ENCODE measurements around the gene TRIM15. TPM values are rescaled to one million over a fixed set of nuclear protein-coding genes. Genes with fewer than 3 reads are reported as not detected.
A peak's percentile ranks its signal among the peaks of the same experiment; 100 is the strongest.

The TRIM15 gene
- total and polyA plus RNA-seq, 10 of the 15 experiments (the other 5 are each of a cell fraction or from before 2014, with no cell fraction given): 0.29 TPM; not detected in 9

- TF ChIP-seq HSF1 (IDR thresholded peaks at IDR 0.05; ENCODE audit: low read depth, low read length) (no peak), RB1 (IDR thresholded peaks at IDR 0.05; ENCODE audit: borderline replicate concordance) (no peak; the same call in 1 of the 2 replicates), NR2C1 (IDR thresholded peaks at IDR 0.05) (0 out of 2 replicates have a peak, but pooled peaks have one; percentile 35), SUPT20H (IDR thresholded peaks at IDR 0.05; ENCODE audit: borderline replicate concordance, control insufficient read depth, low read depth, low read length) (no peak), NFYB (IDR thresholded peaks at IDR 0.05; ENCODE audit: insufficient read depth, low read depth, low read length) (no peak), POU2F2 (IDR thresholded peaks at IDR 0.05; ENCODE audit: borderline replicate concordance, low read depth, low read length) (peak; percentile 76; the same call in 2 of the 3 replicates), MTA2 (IDR thresholded peaks at IDR 0.05; ENCODE audit: low read depth) (peak; percentile 34; the same call in 1 of the 2 replicates), KLF5 (IDR thresholded peaks at IDR 0.05; ENCODE audit: partially characterized antibody) (no peak), TCF3 (IDR thresholded peaks at IDR 0.05; ENCODE audit: borderline replicate concordance, insufficient read depth, low read depth, low read length) (0 out of 2 replicates have a peak, but pooled peaks have one; percentile 22), RFX5 (IDR thresholded peaks at IDR 0.05; ENCODE audit: low read depth, low read length) (peak; percentile 47; the same call in 1 of the 2 replicates), STAT1 (conservative IDR thresholded peaks at IDR 0.05) (0 out of 2 replicates have a peak, but pooled peaks have one; percentile 21), ZNF217 (IDR thresholded peaks at IDR 0.05) (0 out of 2 replicates have a peak, but pooled peaks have one; percentile 84), TCF7 (IDR thresholded peaks at IDR 0.05; ENCODE audit: borderline replicate concordance) (no peak), BHLHE40 (IDR thresholded peaks at IDR 0.05; ENCODE audit: borderline replicate concordance in 1 of 2, low read depth in 2 of 2, low read length in 1 of 2) (peak in 1 of 2 experiments; percentile 82; a peak in 2 of 4 replicates), IKZF2 (IDR thresholded peaks at IDR 0.05) (peak; percentile 61 to 69; a peak in 2 of 4 replicates), LARP7 (IDR thresholded peaks at IDR 0.05) (peak; percentile 34; the same call in 1 of the 2 replicates), SP1 (IDR thresholded peaks at IDR 0.05; ENCODE audit: low read depth, low read length) (no peak)
- TF ChIP-seq, protein P1, sequence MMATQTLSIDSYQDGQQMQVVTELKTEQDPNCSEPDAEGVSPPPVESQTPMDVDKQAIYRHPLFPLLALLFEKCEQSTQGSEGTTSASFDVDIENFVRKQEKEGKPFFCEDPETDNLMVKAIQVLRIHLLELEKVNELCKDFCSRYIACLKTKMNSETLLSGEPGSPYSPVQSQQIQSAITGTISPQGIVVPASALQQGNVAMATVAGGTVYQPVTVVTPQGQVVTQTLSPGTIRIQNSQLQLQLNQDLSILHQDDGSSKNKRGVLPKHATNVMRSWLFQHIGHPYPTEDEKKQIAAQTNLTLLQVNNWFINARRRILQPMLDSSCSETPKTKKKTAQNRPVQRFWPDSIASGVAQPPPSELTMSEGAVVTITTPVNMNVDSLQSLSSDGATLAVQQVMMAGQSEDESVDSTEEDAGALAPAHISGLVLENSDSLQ (IDR thresholded peaks at IDR 0.05): no peak
- TF ChIP-seq, protein P2, sequence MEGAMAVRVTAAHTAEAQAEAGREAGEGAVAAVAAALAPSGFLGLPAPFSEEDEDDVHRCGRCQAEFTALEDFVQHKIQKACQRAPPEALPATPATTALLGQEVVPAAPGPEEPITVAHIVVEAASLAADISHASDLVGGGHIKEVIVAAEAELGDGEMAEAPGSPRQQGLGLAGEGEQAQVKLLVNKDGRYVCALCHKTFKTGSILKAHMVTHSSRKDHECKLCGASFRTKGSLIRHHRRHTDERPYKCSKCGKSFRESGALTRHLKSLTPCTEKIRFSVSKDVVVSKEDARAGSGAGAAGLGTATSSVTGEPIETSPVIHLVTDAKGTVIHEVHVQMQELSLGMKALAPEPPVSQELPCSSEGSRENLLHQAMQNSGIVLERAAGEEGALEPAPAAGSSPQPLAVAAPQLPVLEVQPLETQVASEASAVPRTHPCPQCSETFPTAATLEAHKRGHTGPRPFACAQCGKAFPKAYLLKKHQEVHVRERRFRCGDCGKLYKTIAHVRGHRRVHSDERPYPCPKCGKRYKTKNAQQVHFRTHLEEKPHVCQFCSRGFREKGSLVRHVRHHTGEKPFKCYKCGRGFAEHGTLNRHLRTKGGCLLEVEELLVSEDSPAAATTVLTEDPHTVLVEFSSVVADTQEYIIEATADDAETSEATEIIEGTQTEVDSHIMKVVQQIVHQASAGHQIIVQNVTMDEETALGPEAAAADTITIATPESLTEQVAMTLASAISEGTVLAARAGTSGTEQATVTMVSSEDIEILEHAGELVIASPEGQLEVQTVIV (IDR thresholded peaks at IDR 0.05; ENCODE audit: borderline replicate concordance, partially characterized antibody): peak; percentile 63
- TF ChIP-seq, protein P3, sequence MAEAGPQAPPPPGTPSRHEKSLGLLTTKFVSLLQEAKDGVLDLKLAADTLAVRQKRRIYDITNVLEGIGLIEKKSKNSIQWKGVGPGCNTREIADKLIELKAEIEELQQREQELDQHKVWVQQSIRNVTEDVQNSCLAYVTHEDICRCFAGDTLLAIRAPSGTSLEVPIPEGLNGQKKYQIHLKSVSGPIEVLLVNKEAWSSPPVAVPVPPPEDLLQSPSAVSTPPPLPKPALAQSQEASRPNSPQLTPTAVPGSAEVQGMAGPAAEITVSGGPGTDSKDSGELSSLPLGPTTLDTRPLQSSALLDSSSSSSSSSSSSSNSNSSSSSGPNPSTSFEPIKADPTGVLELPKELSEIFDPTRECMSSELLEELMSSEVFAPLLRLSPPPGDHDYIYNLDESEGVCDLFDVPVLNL (IDR thresholded peaks at IDR 0.05; ENCODE audit: low read depth, low read length): no peak
- TF ChIP-seq, protein P4, sequence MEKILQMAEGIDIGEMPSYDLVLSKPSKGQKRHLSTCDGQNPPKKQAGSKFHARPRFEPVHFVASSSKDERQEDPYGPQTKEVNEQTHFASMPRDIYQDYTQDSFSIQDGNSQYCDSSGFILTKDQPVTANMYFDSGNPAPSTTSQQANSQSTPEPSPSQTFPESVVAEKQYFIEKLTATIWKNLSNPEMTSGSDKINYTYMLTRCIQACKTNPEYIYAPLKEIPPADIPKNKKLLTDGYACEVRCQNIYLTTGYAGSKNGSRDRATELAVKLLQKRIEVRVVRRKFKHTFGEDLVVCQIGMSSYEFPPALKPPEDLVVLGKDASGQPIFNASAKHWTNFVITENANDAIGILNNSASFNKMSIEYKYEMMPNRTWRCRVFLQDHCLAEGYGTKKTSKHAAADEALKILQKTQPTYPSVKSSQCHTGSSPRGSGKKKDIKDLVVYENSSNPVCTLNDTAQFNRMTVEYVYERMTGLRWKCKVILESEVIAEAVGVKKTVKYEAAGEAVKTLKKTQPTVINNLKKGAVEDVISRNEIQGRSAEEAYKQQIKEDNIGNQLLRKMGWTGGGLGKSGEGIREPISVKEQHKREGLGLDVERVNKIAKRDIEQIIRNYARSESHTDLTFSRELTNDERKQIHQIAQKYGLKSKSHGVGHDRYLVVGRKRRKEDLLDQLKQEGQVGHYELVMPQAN (conservative IDR thresholded peaks at IDR 0.05): peak; percentile 78; the same call in 1 of the 2 replicates
Observed at GRCh38 chr6:30213957-30214656, 50.8 kb downstream of the TRIM15 start (continued).

Measured in GM12878 (cell line).